ENCODE results near the gene MRPL14.
"Not testable (repeated sequence)": the region's sequence is repeated elsewhere in the genome, so short reads cannot be mapped to it uniquely, and the experiment has no call there.

GRCh38 chr6:44095243-44095623 lies 32.0 kb downstream of the MRPL14 start:
- not testable (repeated sequence) for TF ChIP-seq ELK1 (IDR thresholded peaks at IDR 0.05; ENCODE audit: borderline replicate concordance, low read depth, low read length); CTCF (conservative IDR thresholded peaks at IDR 0.05; ENCODE audit: low read depth, low read length); USF2 (IDR thresholded peaks at IDR 0.05; ENCODE audit: low read depth, low read length); POLR2A (IDR thresholded peaks at IDR 0.05; ENCODE audit: low read depth, low read length); BHLHE40 (IDR thresholded peaks at IDR 0.05; ENCODE audit: low read depth, low read length); RAD21 (IDR thresholded peaks at IDR 0.05; ENCODE audit: low read length); RCOR1 (IDR thresholded peaks at IDR 0.05; ENCODE audit: insufficient replicate concordance, low read length); NFE2L2 (IDR thresholded peaks at IDR 0.05; ENCODE audit: low read depth, low read length); MAZ (IDR thresholded peaks at IDR 0.05; ENCODE audit: borderline replicate concordance, low read depth, low read length); MXI1 (IDR thresholded peaks at IDR 0.05; ENCODE audit: borderline replicate concordance, low read depth, low read length)

Data from IMR-90 (cell line).